Loucy (cell line): ENCODE data around the gene C19orf85.

ENCODE experiments used
- H2AFZ ChIP-seq: fragments of 200-600 bp; sonication (generic); 2 replicates; pipeline ENCODE4 v1.6.0; 2016; ENCODE audit warnings: antibody characterized with exemption, mild to moderate bottlenecking, low read length, moderate library complexity
- H3F3A ChIP-seq: fragments of 200-600 bp; 2 replicates; pipeline ENCODE4 v1.6.0; 2016; ENCODE audit warnings: antibody characterized with exemption, low read depth, mild to moderate bottlenecking
- H3K27me3 ChIP-seq: fragments of 200-600 bp; sonication (generic); 2 replicates; pipeline ENCODE4 v1.6.1; 2014; ENCODE audit warnings: low read length, mild to moderate bottlenecking; ENCODE audit not compliant: insufficient read depth, poor library complexity, severe bottlenecking
- H3K36me3 ChIP-seq: fragments of 200-600 bp; sonication (generic); 2 replicates; pipeline ENCODE4 v1.6.1; 2016; ENCODE audit warnings: low read length; ENCODE audit not compliant: insufficient read depth
- H3K4me1 ChIP-seq: fragments of 200-600 bp; sonication (generic); 2 replicates; pipeline ENCODE4 v1.5.1; 2014; ENCODE audit warnings: low read length, mild to moderate bottlenecking; ENCODE audit not compliant: insufficient read depth, poor library complexity, severe bottlenecking
- H3K4me2 ChIP-seq: fragments of 200-600 bp; sonication (generic); 2 replicates; pipeline ENCODE4 v1.6.0; 2014; ENCODE audit warnings: antibody characterized with exemption, low read length, low read depth, mild to moderate bottlenecking; ENCODE audit not compliant: poor library complexity, severe bottlenecking
- H3K4me3 ChIP-seq: fragments of 200-600 bp; sonication (generic); 2 replicates; pipeline ENCODE4 v1.5.1; 2014; ENCODE audit warnings: low read length, mild to moderate bottlenecking, mixed read lengths; ENCODE audit not compliant: poor library complexity, severe bottlenecking
- H3K79me2 ChIP-seq: fragments of 200-600 bp; sonication (generic); 2 replicates; pipeline ENCODE4 v1.6.1; 2014; ENCODE audit warnings: low read length; ENCODE audit not compliant: insufficient read depth
- H3K9ac ChIP-seq: fragments of 200-600 bp; sonication (generic); 2 replicates; pipeline ENCODE4 v1.6.0; 2014; ENCODE audit warnings: mild to moderate bottlenecking, low read depth, low read length, moderate library complexity; ENCODE audit not compliant: poor library complexity, severe bottlenecking
- H3K9me2 ChIP-seq: fragments of 200-600 bp; sonication (generic); replicated peaks from 2 replicates; pipeline ENCODE4 v1.6.1; 2016; ENCODE audit warnings: low read depth, low read length, mixed read lengths
- H3K9me3 ChIP-seq: fragments of 200-600 bp; sonication (generic); 2 replicates; pipeline ENCODE4 v1.6.1; 2014; ENCODE audit warnings: mild to moderate bottlenecking, antibody characterized with exemption, low read length, low read depth; ENCODE audit not compliant: insufficient read depth
- H4K20me1 ChIP-seq: fragments of 200-600 bp; sonication (generic); 2 replicates; pipeline ENCODE4 v1.6.0; 2014; ENCODE audit warnings: antibody characterized with exemption, low read length, mild to moderate bottlenecking; ENCODE audit not compliant: insufficient read depth, poor library complexity, severe bottlenecking
- CTCF ChIP-seq: fragments of 200-600 bp; sonication (generic); conservative IDR thresholded peaks from 2 replicates; pipeline ENCODE4 v1.5.1; 2014; ENCODE audit warnings: mild to moderate bottlenecking, antibody characterized with exemption, low read length
- EZH2phosphoT487 ChIP-seq: fragments of 200-600 bp; IDR thresholded peaks from 2 replicates; pipeline ENCODE4 v1.6.1; 2018; ENCODE audit warnings: antibody characterized with exemption, mild to moderate bottlenecking, moderate library complexity, borderline replicate concordance

The C19orf85 gene

GRCh38 chr19:55441692-55442321 is 22.7 kb downstream of the C19orf85 start:
- Histone ChIP-seq H3K4me2 (no peak overlapping the region), H3K4me3 (no peak overlapping the region), H3K9ac (no peak overlapping the region), H3K4me1 (no peaks in the 10 kb centered on the region), H3K9me3 (no peaks in the 10 kb centered on the region), H3K36me3 (no peaks in the 10 kb centered on the region), H2AFZ (no peak overlapping the region), H3K27me3 (no peaks in the 10 kb centered on the region), H3F3A (no peaks in the 10 kb centered on the region), H3K9me2 (no peaks in the 10 kb centered on the region), H3K79me2 (no peaks in the 10 kb centered on the region), H4K20me1 (no peaks in the 10 kb centered on the region)
- TF ChIP-seq EZH2phosphoT487: no peak
- no peak for TF ChIP-seq CTCF

GRCh38 chr19:55441319-55441691 is 23.2 kb downstream of the C19orf85 start:
- Histone ChIP-seq H3K9me2 (no peaks in the 10 kb centered on the region), H3K4me1 (no peaks in the 10 kb centered on the region), H3K9me3 (no peaks in the 10 kb centered on the region), H2AFZ (no peak overlapping the region), H4K20me1 (no peaks in the 10 kb centered on the region), H3K79me2 (no peaks in the 10 kb centered on the region), H3K36me3 (no peaks in the 10 kb centered on the region), H3K27me3 (no peaks in the 10 kb centered on the region), H3F3A (no peaks in the 10 kb centered on the region), H3K9ac (no peak overlapping the region), H3K4me3 (no peak overlapping the region), H3K4me2 (no peak overlapping the region)
- TF ChIP-seq EZH2phosphoT487: no peak

GRCh38 chr19:55440411-55441105 is 24.0 kb downstream of the C19orf85 start:
- TF ChIP-seq EZH2phosphoT487 (no peak), CTCF (no peak)
- Histone ChIP-seq H3K4me2 (no peak overlapping the region), H3K9me2 (no peaks in the 10 kb centered on the region), H3K9me3 (no peaks in the 10 kb centered on the region), H2AFZ (no peak overlapping the region), H3K27me3 (no peaks in the 10 kb centered on the region), H3F3A (no peaks in the 10 kb centered on the region), H3K4me1 (no peaks in the 10 kb centered on the region), H4K20me1 (no peaks in the 10 kb centered on the region), H3K79me2 (no peaks in the 10 kb centered on the region), H3K9ac (no peak overlapping the region), H3K36me3 (no peaks in the 10 kb centered on the region), H3K4me3 (no peak overlapping the region)
